PC-9 (cell line): Measurements from ENCODE around the gene ATP2B2. TPM values are rescaled to one million over a fixed set of nuclear protein-coding genes. Genes with fewer than 3 reads are reported as not detected.

Experiments
- BruUV-seq: library from RNA; stranded (reverse); fragments of 400-500 nt; replicated peaks from 2 replicates; lab custom pipeline; 2021; lab: Mats Ljungman, UMichigan
- CTCF ChIA-PET: fragments of 300-600 bp; sonication (Branson Sonifier 250); formaldehyde crosslinking; loops from one replicate; lab custom pipeline; 2022; ENCODE audit warnings: antibody characterized with exemption; lab: Charles Lee
- POLR2A ChIA-PET: fragments of 300-600 bp; sonication (Branson Sonifier 250); formaldehyde crosslinking; loops from one replicate; lab custom pipeline; 2022; ENCODE audit warnings: antibody characterized with exemption; ENCODE audit not compliant: unreplicated experiment; lab: Charles Lee
- DNase-seq, 2 experiments: peaks; one replicate each; pipeline versions ENCODE4 v3.0.0 to v3.0.0-alpha.2; 2015 to 2022; ENCODE audit warnings: mixed read lengths in 1 of 2
- H2AFZ ChIP-seq: fragments of 200-600 bp; sonication (generic); 2 replicates; pipeline ENCODE4 v1.8.1; 2017; ENCODE audit warnings: antibody characterized with exemption
- H3F3A ChIP-seq: fragments of 200-600 bp; sonication (generic); 2 replicates; pipeline ENCODE4 v1.8.1; 2017; ENCODE audit warnings: antibody characterized with exemption, mild to moderate bottlenecking, low read depth; ENCODE audit not compliant: insufficient read depth
- H3K27ac ChIP-seq: fragments of 200-600 bp; sonication (generic); 2 replicates; pipeline ENCODE4 v1.6.1; 2016; ENCODE audit warnings: mixed run types
- H3K27me3 ChIP-seq: fragments of 200-600 bp; sonication (generic); 2 replicates; pipeline ENCODE4 v1.6.1; 2016; ENCODE audit warnings: low read depth, mixed run types; ENCODE audit not compliant: insufficient read depth
- H3K36me3 ChIP-seq: fragments of 200-600 bp; sonication (generic); 2 replicates; pipeline ENCODE4 v1.6.1; 2016; ENCODE audit warnings: low read depth, mixed run types
- H3K4me1 ChIP-seq: fragments of 200-600 bp; sonication (generic); replicated peaks from 2 replicates; pipeline ENCODE4 v1.6.1; 2016; ENCODE audit warnings: mixed run types; ENCODE audit not compliant: insufficient read depth
- H3K4me2 ChIP-seq: fragments of 200-600 bp; sonication (generic); 2 replicates; pipeline ENCODE4 v1.6.1; 2017; ENCODE audit warnings: mixed run types
- H3K4me3 ChIP-seq: fragments of 200-600 bp; sonication (generic); 2 replicates; pipeline ENCODE4 v1.6.1; 2016; ENCODE audit warnings: mixed run types
- H3K79me2 ChIP-seq: fragments of 200-600 bp; sonication (generic); 2 replicates; pipeline ENCODE4 v1.6.1; 2017; ENCODE audit warnings: low read depth, mixed run types
- H3K9me2 ChIP-seq: fragments of 200-600 bp; sonication (generic); 2 replicates; pipeline ENCODE4 v1.8.1; 2017; ENCODE audit warnings: mild to moderate bottlenecking; ENCODE audit not compliant: insufficient read depth
- H3K9me3 ChIP-seq: fragments of 200-600 bp; sonication (generic); 2 replicates; pipeline ENCODE4 v1.8.1; 2016; ENCODE audit warnings: low read depth; ENCODE audit not compliant: insufficient read depth
- H4K20me1 ChIP-seq: fragments of 200-600 bp; sonication (generic); 2 replicates; pipeline ENCODE4 v1.8.1; 2017; ENCODE audit not compliant: insufficient read depth
- EZH2 ChIP-seq: fragments of 200-600 bp; sonication (generic); IDR thresholded peaks from 2 replicates; pipeline ENCODE4 v1.8.0; 2017; ENCODE audit warnings: antibody characterized with exemption, low read depth
- intact Hi-C: fragments of 100-400 bp; cut with micrococcal nuclease; formaldehyde crosslinking; loops from one replicate; pipeline ENCODE4 v1.10.0; 2022; ENCODE audit not compliant: unreplicated experiment
- total RNA-seq: library from RNA; stranded (reverse); gene quantifications from 2 replicates; pipeline ENCODE4 v1.2.3, GENCODE V29; 2021
- TF ChIP-seq, protein P1 (sequence below): fragments of 200-600 bp; sonication (generic); conservative IDR thresholded peaks from 2 replicates; pipeline ENCODE4 v1.6.1; 2017; ENCODE audit warnings: mixed run types, antibody characterized with exemption, mild to moderate bottlenecking, moderate library complexity

The ATP2B2 gene
- total RNA-seq, 1 experiment from 2014 or later = not detected

GRCh38 chr3:10336761-10337160 is 168.6 kb downstream of the ATP2B2 start:
- no peak overlapping the region for H3K4me3 ChIP-seq
- no peak overlapping the region for H3K27ac ChIP-seq
- no peaks in the 10 kb centered on the region for H3K36me3 ChIP-seq
- BruUV-seq = no TSS peak
- POLR2A ChIA-PET = no interaction called here
- H2AFZ ChIP-seq = no peak overlapping the region
- peaks cover 86% of the 10 kb centered on the region for H3K27me3 ChIP-seq
- no peaks in the 10 kb centered on the region for H4K20me1 ChIP-seq
- no peaks in the 10 kb centered on the region for H3K9me2 ChIP-seq
- no peaks in the 10 kb centered on the region for H3F3A ChIP-seq
- no peaks in the 10 kb centered on the region for H3K79me2 ChIP-seq
- no peak overlapping the region for H3K4me2 ChIP-seq
- DNase-seq = no peak
- CTCF ChIA-PET = no interaction called here
- no peaks in the 10 kb centered on the region for H3K9me3 ChIP-seq
- TF ChIP-seq EZH2 = no peak
- TF ChIP-seq, protein P1, sequence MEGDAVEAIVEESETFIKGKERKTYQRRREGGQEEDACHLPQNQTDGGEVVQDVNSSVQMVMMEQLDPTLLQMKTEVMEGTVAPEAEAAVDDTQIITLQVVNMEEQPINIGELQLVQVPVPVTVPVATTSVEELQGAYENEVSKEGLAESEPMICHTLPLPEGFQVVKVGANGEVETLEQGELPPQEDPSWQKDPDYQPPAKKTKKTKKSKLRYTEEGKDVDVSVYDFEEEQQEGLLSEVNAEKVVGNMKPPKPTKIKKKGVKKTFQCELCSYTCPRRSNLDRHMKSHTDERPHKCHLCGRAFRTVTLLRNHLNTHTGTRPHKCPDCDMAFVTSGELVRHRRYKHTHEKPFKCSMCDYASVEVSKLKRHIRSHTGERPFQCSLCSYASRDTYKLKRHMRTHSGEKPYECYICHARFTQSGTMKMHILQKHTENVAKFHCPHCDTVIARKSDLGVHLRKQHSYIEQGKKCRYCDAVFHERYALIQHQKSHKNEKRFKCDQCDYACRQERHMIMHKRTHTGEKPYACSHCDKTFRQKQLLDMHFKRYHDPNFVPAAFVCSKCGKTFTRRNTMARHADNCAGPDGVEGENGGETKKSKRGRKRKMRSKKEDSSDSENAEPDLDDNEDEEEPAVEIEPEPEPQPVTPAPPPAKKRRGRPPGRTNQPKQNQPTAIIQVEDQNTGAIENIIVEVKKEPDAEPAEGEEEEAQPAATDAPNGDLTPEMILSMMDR = no peak
- H3K4me1 ChIP-seq = no peaks in the 10 kb centered on the region
- intact Hi-C loops = no loop called here

GRCh38 chr3:10335871-10336622 is 169.3 kb downstream of the ATP2B2 start:
- Histone ChIP-seq H3K4me2 (no peak overlapping the region), H3F3A (no peaks in the 10 kb centered on the region), H4K20me1 (no peaks in the 10 kb centered on the region), H3K27me3 (peaks cover 87% of the 10 kb centered on the region), H3K9me3 (no peaks in the 10 kb centered on the region), H3K4me3 (no peak overlapping the region), H3K36me3 (no peaks in the 10 kb centered on the region), H3K79me2 (no peaks in the 10 kb centered on the region), H2AFZ (no peak overlapping the region), H3K4me1 (no peaks in the 10 kb centered on the region), H3K9me2 (no peaks in the 10 kb centered on the region), H3K27ac (no peak overlapping the region)
- CTCF ChIA-PET = no interaction called here
- no peak for DNase-seq
- intact Hi-C loops = no loop called here
- TF ChIP-seq, protein P1 = no peak
- no peak for TF ChIP-seq EZH2
- BruUV-seq = no TSS peak
- POLR2A ChIA-PET = no interaction called here

GRCh38 chr3:10335190-10335738 is 170.1 kb downstream of the ATP2B2 start:
- Histone ChIP-seq H3K4me2 (no peak overlapping the region), H4K20me1 (no peaks in the 10 kb centered on the region), H3F3A (no peaks in the 10 kb centered on the region), H3K4me1 (no peaks in the 10 kb centered on the region), H3K4me3 (no peak overlapping the region), H3K27ac (no peak overlapping the region), H3K79me2 (no peaks in the 10 kb centered on the region), H3K27me3 (peaks cover 87% of the 10 kb centered on the region), H3K36me3 (no peaks in the 10 kb centered on the region), H3K9me2 (no peaks in the 10 kb centered on the region), H2AFZ (no peak overlapping the region), H3K9me3 (no peaks in the 10 kb centered on the region)
- ChIA-PET POLR2A (no interaction called here), CTCF (no interaction called here)
- BruUV-seq = no TSS peak
- intact Hi-C loops = no loop called here
- DNase-seq = no peak
- no peak for TF ChIP-seq EZH2
- TF ChIP-seq, protein P1 = no peak
